IMR-90 (cell line): ENCODE data around the gene RABGGTA. TPM values are rescaled to one million over a fixed set of nuclear protein-coding genes. Genes with fewer than 3 reads are reported as not detected.

Source experiments
- ATAC-seq: fragments of 200-7000 bp; cut with Tn5 transposase; 2 replicates; pipeline ENCODE4 v1.9.1; 2020; ENCODE audit warnings: low read depth, mild to moderate bottlenecking, moderate library complexity
- BruUV-seq: library from RNA; stranded (reverse); fragments of 400-500 nt; replicated peaks from 2 replicates; lab custom pipeline; 2021; lab: Mats Ljungman, UMichigan
- CTCF ChIA-PET: fragments of 300-600 bp; formaldehyde crosslinking; extraction: SDS; loops from one replicate; lab custom pipeline; 2021; ENCODE audit warnings: antibody characterized with exemption; lab: Yijun Ruan, JAX
- POLR2A ChIA-PET: fragments of 300-600 bp; sonication (Branson Sonifier 250); formaldehyde crosslinking; loops from one replicate; lab custom pipeline; 2022; ENCODE audit warnings: antibody characterized with exemption; ENCODE audit not compliant: unreplicated experiment; lab: Charles Lee
- DNase-seq: peaks from one replicate; pipeline ENCODE4 v3.0.0; 2013
- H2AFZ ChIP-seq: replicated peaks from 2 replicates; pipeline ENCODE3; 2013; ENCODE audit warnings: low read length, mild to moderate bottlenecking; ENCODE audit not compliant: poor library complexity
- H2AK5ac ChIP-seq: 2 replicates; pipeline ENCODE4 v1.6.1; 2013; ENCODE audit warnings: low read depth, low read length, inconsistent platforms
- H2AK9ac ChIP-seq: replicated peaks from 2 replicates; pipeline ENCODE3; 2013; ENCODE audit warnings: mild to moderate bottlenecking, low read depth, low read length, moderate library complexity; ENCODE audit not compliant: poor library complexity
- H2BK120ac ChIP-seq: 2 replicates; pipeline ENCODE4 v1.6.1; 2013; ENCODE audit warnings: low read depth, low read length, inconsistent platforms
- H2BK15ac ChIP-seq: 3 replicates; pipeline ENCODE4 v1.6.1; 2013; ENCODE audit warnings: low read depth, low read length, inconsistent platforms
- H2BK20ac ChIP-seq: 2 replicates; pipeline ENCODE4 v1.6.1; 2013; ENCODE audit warnings: low read depth, mild to moderate bottlenecking, inconsistent platforms, low read length, moderate library complexity
- H2BK5ac ChIP-seq: 2 replicates; pipeline ENCODE4 v1.6.1; 2013; ENCODE audit warnings: mild to moderate bottlenecking, low read depth, low read length, inconsistent platforms; ENCODE audit not compliant: poor library complexity, severe bottlenecking
- H3K14ac ChIP-seq: replicated peaks from 2 replicates; pipeline ENCODE4 v1.6.1; 2013; ENCODE audit warnings: low read depth, low read length, inconsistent platforms
- H3K18ac ChIP-seq: 2 replicates; pipeline ENCODE4 v1.6.1; 2013; ENCODE audit warnings: low read depth, low read length, control low read depth
- H3K23ac ChIP-seq: 2 replicates; pipeline ENCODE4 v1.6.1; 2013; ENCODE audit warnings: low read depth, low read length, inconsistent platforms
- H3K27ac ChIP-seq: 2 replicates; pipeline ENCODE4 v1.5.1; 2013; ENCODE audit warnings: mild to moderate bottlenecking, control low read depth, low read length; ENCODE audit not compliant: insufficient read depth
- H3K27me3 ChIP-seq: 2 replicates; pipeline ENCODE4 v1.6.1; 2013; ENCODE audit warnings: low read length; ENCODE audit not compliant: control insufficient read depth, insufficient read depth
- H3K36me3 ChIP-seq: 2 replicates; pipeline ENCODE4 v1.6.1; 2013; ENCODE audit warnings: low read length, mixed read lengths; ENCODE audit not compliant: control insufficient read depth, insufficient read depth
- H3K4ac ChIP-seq: 2 replicates; pipeline ENCODE4 v1.6.1; 2013; ENCODE audit warnings: low read depth, low read length, inconsistent platforms
- H3K4me1 ChIP-seq: 2 replicates; pipeline ENCODE4 v1.6.1; 2013; ENCODE audit warnings: low read length, mixed read lengths; ENCODE audit not compliant: control insufficient read depth, insufficient read depth
- H3K4me2 ChIP-seq: 2 replicates; pipeline ENCODE4 v1.6.1; 2013; ENCODE audit warnings: low read depth, mild to moderate bottlenecking, control low read depth, low read length, moderate library complexity
- H3K4me3 ChIP-seq: 2 replicates; pipeline ENCODE4 v1.5.1; 2013; ENCODE audit warnings: low read depth, mild to moderate bottlenecking, control low read depth, low read length, moderate library complexity; ENCODE audit not compliant: insufficient read depth
- H3K56ac ChIP-seq: 2 replicates; pipeline ENCODE4 v1.6.1; 2013; ENCODE audit warnings: low read length, inconsistent platforms; ENCODE audit not compliant: insufficient read depth; ENCODE audit errors: extremely low read depth
- H3K79me1 ChIP-seq, 2 experiments: 2 replicates each; pipeline ENCODE4 v1.6.1; 2013; ENCODE audit warnings: low read length in 2 of 2, inconsistent platforms in 1 of 2, low read depth in 1 of 2
- H3K9ac ChIP-seq: 2 replicates; pipeline ENCODE4 v1.6.1; 2013; ENCODE audit warnings: low read depth, low read length, control low read depth
- H3K9me1 ChIP-seq: 2 replicates; pipeline ENCODE4 v1.6.1; 2013; ENCODE audit warnings: low read length, inconsistent platforms; ENCODE audit not compliant: insufficient read depth
- H3K9me3 ChIP-seq: 2 replicates; pipeline ENCODE4 v1.6.1; 2013; ENCODE audit warnings: low read length; ENCODE audit not compliant: control insufficient read depth, insufficient read depth
- H4K20me1 ChIP-seq: 2 replicates; pipeline ENCODE4 v1.6.1; 2013; ENCODE audit warnings: low read length, inconsistent platforms; ENCODE audit not compliant: insufficient read depth
- H4K5ac ChIP-seq: 2 replicates; pipeline ENCODE4 v1.6.1; 2013; ENCODE audit warnings: mild to moderate bottlenecking, low read depth, low read length, control low read depth
- H4K8ac ChIP-seq, 2 experiments: 2 replicates each; pipeline ENCODE4 v1.6.1; 2013; ENCODE audit warnings: low read depth in 2 of 2, low read length in 2 of 2, control low read depth in 1 of 2, inconsistent platforms in 1 of 2
- H4K91ac ChIP-seq: 2 replicates; pipeline ENCODE4 v1.6.1; 2013; ENCODE audit warnings: low read depth, low read length, inconsistent platforms; ENCODE audit not compliant: insufficient read depth
- CHD1 ChIP-seq: IDR thresholded peaks from 2 replicates; pipeline ENCODE4 v1.6.1; 2012; ENCODE audit warnings: low read depth, low read length, improper control_type of control experiment
- RAD21 ChIP-seq: IDR thresholded peaks from 2 replicates; pipeline ENCODE4 v1.6.1; 2012; ENCODE audit warnings: low read length, improper control_type of control experiment
- RCOR1 ChIP-seq: IDR thresholded peaks from 2 replicates; pipeline ENCODE4 v1.6.1; 2012; ENCODE audit warnings: mild to moderate bottlenecking, low read length, improper control_type of control experiment; ENCODE audit not compliant: insufficient replicate concordance
- RFX5 ChIP-seq: IDR thresholded peaks from 2 replicates; pipeline ENCODE4 v1.8.0; 2012; ENCODE audit warnings: low read depth, mild to moderate bottlenecking, low read length, moderate library complexity
- USF2 ChIP-seq: fragments of 150-350 bp; IDR thresholded peaks from 2 replicates; pipeline ENCODE4 v1.6.1; 2017; ENCODE audit warnings: mild to moderate bottlenecking, antibody characterized with exemption, low read length, low read depth
- WGBS, 2 experiments: methylation state at CpG; one replicate each; pipeline versions ENCODE4 v1.1.5 to v1.1.7; 2013; ENCODE audit warnings: missing lambda C conversion rate in 2 of 2; ENCODE audit not compliant: insufficient read length in 1 of 2; ENCODE audit errors: extremely low coverage in 2 of 2; 5-methylcytosine and 5-hydroxymethylcytosine counted together
- dilution Hi-C: fragments of 300-500 bp; cut with HindIII; formaldehyde crosslinking; loops from one replicate; pipeline ENCODE4 v1.14.3; 2018; ENCODE audit warnings: low sequenced_read_pairs; ENCODE audit not compliant: unreplicated experiment
- in situ Hi-C: fragments of 300-500 bp; cut with MboI; formaldehyde crosslinking; loops from 3 replicates; pipeline ENCODE4 v1.14.3; 2019; ENCODE audit warnings: low sequenced_read_pairs, inconsistent platforms, mixed read lengths
- intact Hi-C: fragments of 100-400 bp; cut with micrococcal nuclease; formaldehyde crosslinking; loops from 2 replicates; pipeline ENCODE4 v1.10.0; 2022
- polyA plus RNA-seq, 3 experiments: library from polyadenylated mRNA; depleted of rRNA; stranded (reverse); fragments of >200 nt; gene quantifications; 2 replicates each; pipeline ENCODE4 v1.2.3, GENCODE V29; 2012; ENCODE audit warnings: low replicate concordance in 1 of 3
- total RNA-seq: library from RNA; depleted of rRNA; stranded (reverse); fragments of >200 nt; gene quantifications from 2 replicates; pipeline ENCODE4 v1.2.3, GENCODE V29; 2012

Gene RABGGTA
- total and polyA plus RNA-seq, 2 of the 4 experiments (the other 2 are of a cell fraction) = 25.6 to 55.6 TPM

GRCh38 chr14:24261256-24261968 lies 10.0 kb downstream of the RABGGTA start:
- Histone ChIP-seq H2AFZ (no peak overlapping the region), H4K20me1 (no peaks in the 10 kb centered on the region), H3K36me3 (peaks cover 9% of the 10 kb centered on the region; the same call in 1 of the 2 replicates), H3K9me1 (peaks cover 16% of the 10 kb centered on the region; the same call in 1 of the 2 replicates), H3K9me3 (no peaks in the 10 kb centered on the region), H2BK20ac (no peak overlapping the region), H4K5ac (no peak overlapping the region), H4K8ac (no peak overlapping the region), H3K79me1 (peaks cover 0 to 2% of the 10 kb centered on the region in 2 experiments; a peak in 1 of 4 replicates), H2BK5ac (no peak overlapping the region), H3K56ac (no peak overlapping the region), H3K4me2 (no peak overlapping the region), H3K4ac (no peak overlapping the region), H3K9ac (no peak overlapping the region), H3K4me1 (peaks cover 8% of the 10 kb centered on the region), H2BK15ac (no peak overlapping the region), H2AK5ac (no peak overlapping the region), H3K4me3 (no peak overlapping the region), H3K18ac (no peak overlapping the region), H3K27ac (no peak overlapping the region), H4K91ac (no peak overlapping the region), H3K23ac (no peak overlapping the region), H2AK9ac (no peak overlapping the region), H3K27me3 (no peaks in the 10 kb centered on the region), H2BK120ac (no peak overlapping the region), H3K14ac (no peak overlapping the region)
- DNase-seq (no peak), ATAC-seq (no peak)
- BruUV-seq = no TSS peak
- ChIA-PET CTCF (interaction anchor here (1.2 to 1.5 kb wide), 2 partner anchors 9 to 19 kb away, joined by 3 read pairs; partner anchors contain the start of gene TINF2), POLR2A (no interaction called here)
- intact Hi-C loops (no loop called here), dilution Hi-C loops (no loop called here), in situ Hi-C loops (no loop called here)
- no peak for TF ChIP-seq USF2
- no peak for TF ChIP-seq CHD1
- TF ChIP-seq RCOR1 = no peak
- no peak for TF ChIP-seq RAD21
- no peak for TF ChIP-seq RFX5
- 90% methylated on average over 11 of the region's 20 CpGs; no CpG with 5 or more reads in 1 of the 2 experiments for WGBS, 2 experiments
